Umbilical cord (tissue), 2 donors: ENCODE measurements around the gene ANKLE2. TPM values are rescaled to one million over a fixed set of nuclear protein-coding genes. Genes with fewer than 3 reads are reported as not detected.
"Not testable (repeated sequence)": the region's sequence is repeated elsewhere in the genome, so short reads cannot be mapped to it uniquely, and the experiment has no call there.

Experiments used
- DNase-seq: peaks from one replicate; pipeline ENCODE4 v3.0.0-alpha.2; 2015; ENCODE audit warnings: low spot score
- total RNA-seq: library from RNA; depleted of rRNA; stranded (reverse); fragments of >200 nt; gene quantifications from one replicate; pipeline ENCODE4 v1.2.3, GENCODE V29; 2014; ENCODE audit warnings: low replicate concordance; ENCODE audit not compliant: insufficient read depth

ANKLE2 gene
- total RNA-seq, 1 donor from 2014 or later, result 38.0 TPM

DNA sequence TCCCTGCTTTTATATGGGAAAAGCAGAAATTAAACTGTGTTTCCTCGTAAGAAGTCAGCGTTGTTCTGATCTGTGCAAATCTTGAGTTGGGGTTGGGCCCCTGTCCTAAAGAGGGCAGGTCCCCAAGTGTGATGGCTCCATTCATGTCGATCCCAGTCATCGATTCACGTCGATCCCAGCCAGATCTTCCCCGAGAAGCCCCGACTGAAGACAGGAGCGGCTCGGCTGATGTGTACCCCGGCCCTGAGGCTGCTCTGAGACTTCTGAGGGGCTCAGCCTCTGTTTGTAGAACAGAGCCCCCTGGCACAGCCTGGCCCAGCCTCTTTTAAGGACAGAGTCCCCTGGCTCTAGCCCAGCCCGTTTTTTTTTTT is 41.7 kb downstream of the ANKLE2 start:
- DNase-seq, result no peak

DNA sequence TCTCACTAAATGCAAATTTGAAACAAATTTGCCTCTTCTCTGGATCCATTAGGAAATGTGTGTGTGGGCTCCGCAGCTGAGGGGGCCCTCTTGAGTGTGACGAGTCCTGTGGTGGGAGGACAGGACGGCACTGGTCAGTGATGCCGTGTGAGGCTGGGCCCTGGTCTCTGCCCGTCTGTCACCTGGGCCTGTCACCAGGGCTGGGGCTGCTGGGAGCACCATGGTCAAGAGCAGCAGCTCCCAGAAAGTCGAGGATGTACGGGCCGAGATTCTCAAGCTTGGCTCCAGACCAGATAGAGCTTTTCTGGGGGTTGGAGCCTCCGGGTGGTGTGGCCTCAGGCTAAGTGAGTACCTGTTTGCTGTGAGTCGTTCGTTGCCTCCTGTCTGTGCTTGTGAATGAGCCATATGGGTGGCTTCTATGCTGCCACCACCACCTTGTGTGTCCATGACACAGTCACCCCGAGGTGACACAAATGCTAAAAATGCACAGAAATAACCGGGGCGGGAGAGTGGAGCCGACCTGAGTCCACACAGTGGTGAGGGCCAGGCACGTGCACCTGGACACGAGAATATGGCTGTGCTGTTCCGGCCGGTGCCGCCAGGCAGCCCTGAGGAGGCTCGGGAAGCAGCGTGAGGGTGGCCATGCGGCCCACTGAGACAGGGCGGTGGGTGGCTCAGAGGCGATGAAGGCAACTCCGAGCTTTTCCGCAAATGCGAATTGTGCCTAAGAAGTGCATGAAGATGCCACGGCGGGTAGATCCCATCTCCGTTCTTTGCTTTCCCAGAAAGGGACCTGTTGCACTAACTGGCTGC is 42.3 kb downstream of the ANKLE2 start:
- DNase-seq, result no peak

DNA sequence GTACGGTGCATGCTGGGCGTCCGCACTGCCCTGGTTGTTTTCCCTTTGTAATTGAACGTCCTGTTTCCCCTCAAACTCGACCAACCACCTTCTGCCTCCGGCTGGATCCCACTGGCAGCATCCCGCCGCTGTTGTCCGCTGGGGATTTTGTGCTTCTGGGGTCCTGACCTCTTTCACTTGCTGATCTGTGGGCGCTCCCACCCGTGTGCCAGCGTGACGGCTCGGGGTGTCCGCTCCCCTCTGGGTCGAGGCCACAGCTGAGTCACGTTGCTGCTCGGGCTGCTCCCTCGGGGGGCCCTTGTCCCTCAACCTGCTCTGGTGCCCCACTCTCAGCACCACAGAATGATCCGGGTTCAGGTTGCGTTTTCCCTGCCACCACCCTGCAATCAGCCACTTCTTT is 43.0 kb downstream of the ANKLE2 start:
- DNase-seq, result no peak

DNA sequence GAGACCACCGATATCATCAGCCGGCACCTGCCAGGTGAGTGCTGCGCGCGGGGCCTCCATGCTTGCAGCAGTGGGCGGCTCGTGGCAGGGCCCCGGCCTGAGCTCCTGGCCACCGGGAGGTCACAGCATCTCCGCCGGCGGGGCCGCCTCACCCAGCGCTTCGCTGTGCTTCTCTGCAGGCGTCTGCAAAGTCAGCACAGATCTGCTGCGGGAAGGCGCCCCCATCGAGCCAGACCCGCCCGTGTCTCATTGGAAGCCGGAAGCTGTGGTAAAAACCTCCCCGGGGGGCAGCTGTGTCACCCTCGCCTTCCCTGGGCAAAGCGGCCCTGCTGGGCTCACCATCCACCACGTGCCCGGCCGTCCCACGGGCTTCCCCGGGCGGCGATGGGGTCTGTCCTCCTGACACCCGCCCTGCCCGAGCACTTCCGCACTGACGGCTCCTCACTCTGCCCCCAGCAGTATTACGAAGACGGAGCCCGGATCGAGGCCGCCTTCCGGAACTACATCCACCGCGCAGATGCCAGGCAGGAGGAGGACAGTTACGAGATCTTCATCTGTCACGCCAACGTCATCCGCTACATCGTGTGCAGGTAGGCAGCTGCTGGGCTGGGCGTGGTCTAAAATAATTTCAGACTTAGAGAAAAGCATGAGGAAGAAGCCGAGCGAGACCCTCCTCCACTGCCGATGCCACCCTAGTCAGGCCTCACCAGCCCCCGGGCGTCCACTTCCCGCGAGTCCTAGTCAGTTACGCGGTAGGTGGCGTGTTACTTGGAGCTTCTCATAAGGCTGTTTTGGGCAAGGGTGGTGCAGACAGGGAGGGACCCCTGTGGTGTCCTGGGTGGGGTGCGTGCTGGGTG is 43.9 kb downstream of the ANKLE2 start:
- no peak for DNase-seq

DNA sequence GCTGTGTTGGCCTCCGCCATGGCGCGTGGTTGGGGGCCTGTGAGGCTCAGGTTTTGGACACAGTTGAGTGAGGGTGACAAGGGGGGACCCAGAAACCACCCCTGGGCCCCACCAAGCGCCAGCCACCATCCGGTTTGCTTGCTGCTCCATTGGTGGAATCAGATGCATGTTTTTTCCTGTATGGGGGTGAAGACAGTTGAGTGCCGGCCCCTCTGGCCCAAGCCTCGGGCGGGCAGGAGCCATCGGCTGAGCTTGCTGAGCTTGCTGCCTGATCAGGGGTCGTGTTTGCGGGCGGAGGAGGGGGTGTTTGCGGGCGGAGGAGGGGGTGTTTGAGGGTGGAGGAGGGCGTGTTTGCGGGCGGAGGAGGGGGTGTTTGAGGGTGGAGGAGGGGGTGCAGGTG is 44.6 kb downstream of the ANKLE2 start:
- DNase-seq, result no peak

DNA sequence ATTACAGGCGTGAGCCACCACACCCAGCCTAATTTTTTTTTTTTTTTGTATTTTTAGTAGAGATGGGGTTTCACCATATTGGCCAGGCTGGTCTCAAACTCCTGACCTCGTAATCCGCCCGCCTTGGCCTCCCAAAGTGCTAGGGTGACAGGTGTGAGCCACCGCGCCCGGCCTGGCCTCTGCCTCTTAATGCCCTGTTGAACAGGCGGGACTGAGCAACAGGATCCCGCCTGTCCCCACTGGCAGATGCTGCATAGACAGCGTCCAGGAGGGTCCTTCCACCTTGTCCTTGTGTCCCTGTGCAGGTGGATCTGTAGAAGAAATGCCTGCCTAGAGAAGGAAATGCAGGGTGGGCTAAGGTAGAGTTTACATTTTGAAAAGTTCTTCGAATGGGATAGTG is 45.3 kb downstream of the ANKLE2 start:
- DNase-seq, result no peak

DNA sequence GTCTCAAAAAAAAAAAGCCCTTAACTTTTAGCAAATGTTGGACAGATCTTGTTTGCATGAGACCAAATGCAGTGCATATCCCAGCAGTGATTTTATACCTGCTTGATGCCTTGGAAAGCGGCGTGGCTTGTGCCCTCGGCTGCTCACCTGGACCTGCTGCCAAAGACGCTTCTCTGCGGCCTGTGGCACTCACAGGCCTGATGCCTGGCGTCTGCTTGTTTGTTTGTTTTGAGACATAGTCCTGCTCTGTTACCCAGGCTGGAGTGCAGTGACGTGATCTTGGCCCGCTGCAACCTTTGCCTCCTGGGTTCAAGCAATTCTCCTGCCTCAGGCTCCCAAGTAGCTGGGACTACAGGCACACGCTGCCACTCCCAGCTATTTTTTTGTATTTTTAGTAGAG is 45.8 kb downstream of the ANKLE2 start:
- DNase-seq, result no peak

DNA sequence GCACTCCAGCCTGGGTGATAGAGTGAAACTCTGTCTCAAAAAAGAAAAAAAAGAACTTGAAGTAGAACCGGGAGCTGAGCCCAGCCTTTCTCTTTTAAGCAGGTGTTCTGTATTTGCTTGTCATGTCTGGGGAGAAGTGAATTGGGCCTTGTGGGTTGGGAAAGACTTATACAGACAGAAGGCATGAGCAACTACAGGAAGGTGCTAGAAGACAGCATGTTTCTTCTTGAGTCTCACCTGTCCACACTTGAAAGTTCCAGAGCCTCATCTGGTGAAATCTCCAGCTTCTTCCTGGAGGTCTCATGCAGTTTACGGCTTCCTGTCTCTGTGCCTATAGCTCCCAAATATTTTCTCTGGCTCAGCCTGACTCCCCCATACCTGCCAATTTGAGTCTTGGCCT is 48.5 kb downstream of the ANKLE2 start:
- no peak for DNase-seq

DNA sequence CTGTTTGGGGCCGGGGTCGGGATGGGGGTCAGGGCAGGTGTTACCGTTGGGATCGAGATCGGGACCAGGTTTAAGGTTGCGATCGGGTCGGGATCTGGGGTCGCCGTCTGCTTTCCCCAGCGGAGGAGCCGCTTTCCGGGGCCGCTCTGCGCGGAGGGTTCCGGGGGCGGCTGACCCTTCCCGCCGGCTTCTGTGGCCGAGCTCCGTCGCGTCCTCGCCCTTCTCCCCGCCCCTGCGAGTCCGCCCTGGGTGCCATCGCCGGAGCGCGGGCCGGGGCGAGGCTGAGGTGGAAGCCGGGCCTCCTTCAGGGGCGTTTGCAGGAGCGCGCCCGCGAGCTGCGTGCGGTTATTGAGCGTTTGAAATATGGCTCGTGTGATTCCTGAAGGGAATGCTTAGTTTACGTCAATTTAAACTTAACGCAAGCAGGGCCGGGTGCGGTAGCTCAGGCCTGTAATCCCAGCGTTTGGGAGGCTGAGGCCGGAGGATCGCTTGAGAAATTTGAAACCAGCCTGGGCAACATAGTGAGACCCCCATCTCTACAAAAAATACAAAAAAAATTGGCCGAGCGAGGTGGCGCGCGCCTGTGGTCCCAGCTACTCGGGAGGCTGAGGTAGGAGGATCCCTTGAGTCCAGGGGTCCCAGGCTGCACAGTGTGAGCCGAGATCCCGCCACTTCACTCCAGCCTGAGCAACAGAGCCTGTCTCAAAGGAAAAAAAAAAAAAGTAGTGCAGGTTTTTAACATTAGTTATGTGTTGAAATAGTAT is 50.4 kb downstream of the ANKLE2 start:
- DNase-seq, result no peak

DNA sequence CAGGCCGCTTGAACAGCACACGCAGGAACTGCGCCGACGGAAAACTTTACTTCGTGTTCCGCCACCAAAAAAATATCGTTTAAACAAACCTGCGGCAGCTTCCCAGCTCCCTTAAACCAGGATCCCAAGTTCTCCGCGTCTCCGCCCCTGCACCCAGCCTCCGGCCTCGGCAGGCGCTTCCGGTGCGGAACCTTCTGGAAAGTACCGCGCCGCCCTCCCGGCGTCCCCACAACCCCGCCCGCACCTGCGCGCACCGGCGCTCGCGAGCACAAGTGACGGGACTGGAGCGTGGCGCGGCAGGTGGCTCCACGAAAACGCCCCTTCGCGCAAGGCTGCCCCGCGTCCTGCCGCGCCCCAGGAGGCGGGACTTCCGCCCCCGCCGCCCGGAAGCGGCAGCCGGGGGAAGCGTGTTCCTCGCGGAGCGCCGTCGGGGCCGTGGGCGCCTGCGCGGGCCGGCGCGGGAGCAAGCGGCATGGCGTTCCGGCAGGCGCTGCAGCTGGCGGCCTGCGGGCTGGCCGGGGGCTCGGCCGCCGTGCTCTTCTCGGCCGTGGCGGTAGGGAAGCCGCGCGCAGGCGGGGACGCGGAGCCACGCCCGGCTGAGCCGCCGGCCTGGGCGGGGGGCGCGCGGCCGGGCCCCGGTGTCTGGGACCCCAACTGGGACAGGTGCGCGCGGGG is 51.1 kb downstream of the ANKLE2 start, which contains the start of gene PGAM5:
Gene PGAM5 (plus strand): TSS at position 438 of the 675 bp plus-strand sequence. CDS start 35 bp downstream, at position 473.
- DNase-seq, result peak; percentile 84

DNA sequence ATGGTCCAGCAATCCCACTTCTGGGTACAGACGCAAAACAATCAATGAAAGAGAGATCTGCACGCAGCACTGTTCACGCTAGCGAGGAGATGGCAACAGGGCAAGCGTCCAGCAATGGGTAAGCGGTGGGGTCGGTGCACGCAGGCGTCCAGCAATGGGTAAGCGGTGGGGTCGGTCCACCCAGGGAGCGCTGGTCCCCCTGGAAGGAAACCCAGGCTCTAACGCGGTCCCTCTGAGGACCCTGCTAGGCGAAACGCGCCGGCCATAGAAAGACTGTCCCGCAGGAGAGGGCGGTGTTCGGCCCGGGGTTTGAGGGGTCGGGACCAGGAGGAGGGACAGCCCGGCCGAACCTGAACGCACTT is 51.6 kb downstream of the ANKLE2 start:
- no peak for DNase-seq

DNA sequence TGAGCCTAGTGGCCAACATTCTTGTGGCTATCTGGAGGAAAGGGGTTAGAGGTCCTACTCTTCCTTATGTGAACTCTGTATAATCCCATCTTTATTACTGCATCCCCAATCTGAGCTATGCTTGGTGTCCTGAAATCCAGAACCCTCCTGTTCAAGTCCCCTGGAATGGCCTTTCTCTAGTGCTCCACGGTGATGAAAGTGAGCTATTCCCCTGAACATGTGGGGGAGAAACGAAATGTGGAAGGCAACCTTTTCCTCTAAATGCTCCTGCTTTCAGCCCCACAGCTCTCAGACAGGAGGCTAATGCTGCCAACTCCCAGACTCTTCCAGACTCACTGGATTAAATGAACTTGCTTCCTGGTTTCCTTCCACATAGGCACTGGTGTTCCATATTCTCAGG is 53.5 kb downstream of the ANKLE2 start:
- no peak for DNase-seq

DNA sequence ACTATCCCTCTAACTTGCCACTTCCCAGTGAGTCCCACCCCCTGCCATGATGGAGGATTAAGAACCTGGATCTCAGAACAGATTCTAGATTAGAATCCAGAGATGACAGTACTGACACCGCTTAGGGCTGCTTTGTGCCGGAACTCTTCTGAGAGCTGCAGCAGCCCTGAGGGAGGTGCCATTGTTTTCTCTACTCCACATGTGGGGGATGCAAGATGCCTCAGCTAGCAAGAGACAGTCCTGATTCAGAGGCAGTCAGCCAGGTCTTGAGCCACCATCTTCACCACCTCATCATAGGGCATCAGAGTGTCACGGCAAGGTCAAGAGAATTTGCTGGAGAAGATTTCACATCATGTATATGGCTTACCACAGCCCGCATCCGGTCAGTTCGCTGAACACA is 54.4 kb downstream of the ANKLE2 start:
- no peak for DNase-seq

DNA sequence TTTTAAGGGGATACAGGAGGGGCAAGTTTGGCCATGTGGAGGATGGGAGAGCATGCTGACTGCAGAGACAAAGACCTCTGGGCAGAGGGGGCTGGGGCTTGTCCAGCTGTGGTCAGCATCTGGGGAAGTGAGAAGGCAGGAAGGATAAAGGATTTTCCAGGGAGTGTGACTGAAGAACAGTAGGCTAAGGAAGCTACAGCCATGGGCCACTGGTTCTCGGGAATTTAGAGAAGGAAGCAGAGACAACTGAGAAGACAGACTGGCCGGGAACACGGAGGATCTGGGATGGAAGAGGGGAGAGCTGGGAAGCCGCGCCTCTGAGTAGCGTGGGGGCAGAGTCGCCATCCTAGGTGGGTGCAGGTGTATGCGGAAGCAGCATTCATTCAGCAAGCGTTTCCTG is 58.0 kb downstream of the ANKLE2 start:
- DNase-seq, result no peak

DNA sequence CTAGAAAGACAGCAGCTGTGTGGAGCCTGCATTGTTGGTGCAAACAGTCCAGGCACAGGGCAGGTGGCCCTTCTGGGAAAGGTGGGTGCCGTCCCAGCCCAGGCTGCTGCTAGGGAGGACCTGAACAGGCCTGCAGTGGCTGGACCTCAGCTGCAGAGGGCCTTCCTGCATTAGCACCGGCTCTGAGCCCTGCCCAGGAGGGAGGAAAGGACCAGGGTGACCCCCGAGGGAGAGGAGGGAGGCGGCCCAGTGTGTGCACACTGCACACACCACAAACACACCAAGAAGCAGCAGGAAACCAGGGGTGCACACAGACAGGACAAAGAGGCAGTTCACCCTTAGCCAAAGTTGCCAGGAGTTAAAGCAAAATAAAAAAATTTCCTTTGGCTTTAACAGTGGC is 59.0 kb downstream of the ANKLE2 start:
- DNase-seq, result no peak

DNA sequence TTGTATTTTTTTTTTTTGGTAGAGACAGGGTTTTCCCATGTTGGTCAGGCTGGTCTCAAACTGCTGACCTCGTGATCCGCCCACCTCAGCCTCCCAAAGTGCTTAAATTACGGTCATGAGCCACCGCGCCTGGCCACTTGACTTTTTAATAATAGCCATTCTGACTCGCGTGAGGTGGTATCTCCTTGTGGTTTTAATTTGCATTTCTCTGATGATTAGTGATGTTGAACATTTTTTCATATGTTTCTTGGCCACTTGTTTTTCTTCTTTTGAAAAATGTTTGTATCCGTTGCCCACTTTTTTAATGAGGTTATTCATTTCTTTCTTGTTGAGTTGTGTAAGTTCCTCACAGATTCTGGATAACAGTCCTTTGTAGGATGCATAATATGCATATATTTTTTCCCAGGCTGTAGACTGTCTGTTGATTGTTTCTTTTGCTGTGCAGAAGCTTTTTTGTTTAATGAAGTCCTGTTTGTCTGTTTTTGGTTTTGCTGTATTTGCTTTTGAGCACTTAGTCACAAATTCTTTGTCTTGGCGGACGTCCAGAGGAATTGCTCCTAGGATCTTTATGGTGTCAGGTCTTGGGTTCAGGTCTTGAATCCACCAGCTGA is 61.3 kb downstream of the ANKLE2 start:
- DNase-seq, result no peak

DNA sequence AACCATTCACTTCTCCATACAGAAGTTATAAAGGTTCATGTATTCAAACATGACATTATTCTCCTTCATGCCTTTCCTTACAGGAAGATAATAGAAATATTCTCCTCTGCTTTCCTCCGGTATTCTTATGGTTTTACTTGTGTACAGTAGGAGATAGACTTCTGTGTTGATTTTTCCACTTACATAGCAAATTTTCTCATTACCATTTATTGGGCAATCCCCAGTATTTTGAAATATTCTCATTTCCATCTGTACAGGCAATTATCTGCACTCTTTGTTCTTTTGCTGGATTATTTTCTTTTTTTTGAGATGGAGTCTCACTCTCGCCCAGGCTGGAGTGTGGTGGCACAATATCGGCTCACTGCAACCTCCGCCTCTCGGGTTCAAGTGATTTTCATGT is 63.3 kb downstream of the ANKLE2 start:
- DNase-seq, result no peak

DNA sequence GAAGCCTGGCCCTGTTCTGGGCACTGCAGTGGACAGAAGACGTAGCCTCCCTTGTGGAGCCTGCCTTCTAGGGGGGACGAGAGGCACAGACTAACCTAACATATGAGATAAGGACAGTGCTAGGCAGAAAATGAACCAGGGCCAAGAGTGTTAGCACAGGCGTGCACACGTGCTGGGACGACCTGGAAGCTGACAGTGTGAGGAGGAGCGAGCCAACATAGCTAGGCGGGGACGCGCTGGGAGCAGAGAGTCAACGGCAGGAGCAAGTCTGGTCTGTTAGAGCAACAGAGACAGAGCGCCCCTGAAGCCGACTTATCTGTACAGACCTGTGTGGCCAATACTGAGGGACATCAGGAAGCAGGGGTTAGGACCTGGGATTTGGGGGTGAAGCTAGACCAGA is 66.2 kb downstream of the ANKLE2 start:
- no peak for DNase-seq

DNA sequence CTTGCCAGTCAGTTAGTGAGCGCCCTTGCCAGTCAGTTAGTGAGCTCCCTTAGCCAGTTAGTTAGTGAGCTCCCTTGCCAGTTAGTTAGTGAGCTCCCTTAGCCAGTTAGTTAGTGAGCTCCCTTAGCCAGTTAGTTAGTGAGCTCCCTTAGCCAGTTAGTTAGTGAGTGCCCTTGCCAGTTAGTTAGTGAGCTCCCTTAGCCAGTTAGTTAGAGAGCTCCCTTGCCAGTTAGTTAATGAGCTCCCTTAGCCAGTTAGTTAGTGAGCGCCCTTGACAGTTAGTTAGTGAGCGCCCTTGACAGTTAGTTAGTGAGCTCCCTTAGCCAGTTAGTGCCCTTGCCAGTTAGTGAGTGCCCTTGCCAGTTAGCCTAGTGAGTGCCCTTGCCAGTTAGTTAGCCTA is 66.7 kb downstream of the ANKLE2 start:
- DNase-seq, result not testable (repeated sequence)

DNA sequence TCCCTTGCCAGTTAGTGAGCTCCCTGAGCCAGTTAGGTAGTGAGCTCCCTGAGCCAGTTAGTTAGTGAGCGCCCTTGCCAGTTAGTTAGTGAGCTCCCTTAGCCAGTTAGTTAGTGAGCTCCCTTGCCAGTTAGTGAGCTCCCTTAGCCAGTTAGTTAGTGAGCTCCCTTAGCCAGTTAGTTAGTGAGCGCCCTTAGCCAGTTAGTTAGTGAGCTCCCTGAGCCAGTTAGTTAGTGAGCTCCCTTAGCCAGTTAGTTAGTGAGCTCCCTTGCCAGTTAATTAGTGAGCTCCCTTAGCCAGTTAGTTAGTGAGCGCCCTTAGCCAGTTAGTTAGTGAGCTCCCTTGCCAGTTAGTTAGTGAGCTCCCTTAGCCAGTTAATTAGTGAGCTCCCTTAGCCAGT is 69.6 kb downstream of the ANKLE2 start:
- DNase-seq, result not testable (repeated sequence)

DNA sequence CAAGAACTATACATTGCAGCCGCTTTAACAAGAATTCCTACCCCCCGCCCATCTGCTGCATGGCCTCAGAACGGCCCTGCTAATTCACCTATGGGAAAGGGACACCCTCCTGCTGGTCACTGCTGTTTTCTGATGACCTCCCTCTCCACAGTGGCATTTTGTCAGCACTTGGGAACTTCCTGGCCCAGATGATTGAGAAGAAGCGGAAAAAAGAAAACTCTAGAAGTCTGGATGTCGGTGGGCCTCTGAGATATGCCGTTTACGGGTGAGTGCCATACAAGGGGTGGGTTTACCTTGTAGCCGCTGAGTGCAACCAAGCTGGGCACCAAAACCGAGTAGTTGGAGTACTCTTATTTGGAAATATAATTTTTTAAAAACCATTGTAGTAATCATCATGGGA is 71.5 kb downstream of the ANKLE2 start:
- DNase-seq, result no peak
